ENCODE measurements around the gene DLGAP5.
A peak's percentile ranks its signal among the peaks of the same experiment; 100 is the strongest.

Gene DLGAP5, protein sequence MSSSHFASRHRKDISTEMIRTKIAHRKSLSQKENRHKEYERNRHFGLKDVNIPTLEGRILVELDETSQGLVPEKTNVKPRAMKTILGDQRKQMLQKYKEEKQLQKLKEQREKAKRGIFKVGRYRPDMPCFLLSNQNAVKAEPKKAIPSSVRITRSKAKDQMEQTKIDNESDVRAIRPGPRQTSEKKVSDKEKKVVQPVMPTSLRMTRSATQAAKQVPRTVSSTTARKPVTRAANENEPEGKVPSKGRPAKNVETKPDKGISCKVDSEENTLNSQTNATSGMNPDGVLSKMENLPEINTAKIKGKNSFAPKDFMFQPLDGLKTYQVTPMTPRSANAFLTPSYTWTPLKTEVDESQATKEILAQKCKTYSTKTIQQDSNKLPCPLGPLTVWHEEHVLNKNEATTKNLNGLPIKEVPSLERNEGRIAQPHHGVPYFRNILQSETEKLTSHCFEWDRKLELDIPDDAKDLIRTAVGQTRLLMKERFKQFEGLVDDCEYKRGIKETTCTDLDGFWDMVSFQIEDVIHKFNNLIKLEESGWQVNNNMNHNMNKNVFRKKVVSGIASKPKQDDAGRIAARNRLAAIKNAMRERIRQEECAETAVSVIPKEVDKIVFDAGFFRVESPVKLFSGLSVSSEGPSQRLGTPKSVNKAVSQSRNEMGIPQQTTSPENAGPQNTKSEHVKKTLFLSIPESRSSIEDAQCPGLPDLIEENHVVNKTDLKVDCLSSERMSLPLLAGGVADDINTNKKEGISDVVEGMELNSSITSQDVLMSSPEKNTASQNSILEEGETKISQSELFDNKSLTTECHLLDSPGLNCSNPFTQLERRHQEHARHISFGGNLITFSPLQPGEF

DNA sequence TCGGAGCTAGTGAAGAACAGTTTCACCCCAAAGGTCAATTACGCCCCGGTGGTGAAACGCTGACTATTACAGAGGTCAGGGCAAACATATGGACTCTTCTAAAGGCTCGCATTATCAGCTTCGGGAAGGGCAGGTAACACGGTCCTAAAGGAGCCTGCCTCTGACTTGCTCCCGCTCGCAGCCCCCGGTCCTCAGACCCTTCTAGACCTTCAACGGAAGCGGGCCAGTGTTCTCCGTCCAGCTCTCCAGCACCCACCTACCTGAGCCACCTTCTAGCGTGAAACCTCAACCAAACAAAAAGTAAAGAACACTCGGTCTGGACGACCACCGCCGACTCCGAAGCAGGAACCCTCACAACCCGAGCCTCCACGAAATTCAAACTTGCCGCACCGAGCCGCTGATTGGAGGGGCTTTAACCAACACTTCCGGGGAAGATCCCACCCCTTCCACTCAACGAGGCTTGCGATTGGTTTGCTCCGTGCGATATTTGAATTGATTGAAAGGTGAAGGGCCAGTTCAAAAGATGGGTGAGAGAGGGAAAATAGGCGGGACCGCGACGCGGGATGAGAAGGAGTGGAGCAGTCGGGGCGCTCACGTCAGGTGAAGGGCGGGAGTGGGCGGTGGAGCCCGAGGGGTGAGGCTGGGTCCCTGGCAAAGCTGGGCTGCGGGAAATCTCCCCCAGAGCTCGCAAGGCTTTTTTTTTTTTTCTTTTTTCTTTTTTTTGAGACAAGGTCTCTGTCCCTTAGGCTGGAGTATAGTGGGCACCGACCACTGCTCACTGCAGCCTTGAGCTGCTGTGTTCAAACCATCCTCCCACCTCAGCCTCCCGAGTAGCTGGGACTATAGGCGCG is at the start of gene DLGAP5:
TSS of gene DLGAP5 (minus strand) at position 383 of the 851 bp plus-strand sequence. CDS start 2,406 bp downstream, outside the sequence.
- peak; percentile 99 for DNase-seq

DNA sequence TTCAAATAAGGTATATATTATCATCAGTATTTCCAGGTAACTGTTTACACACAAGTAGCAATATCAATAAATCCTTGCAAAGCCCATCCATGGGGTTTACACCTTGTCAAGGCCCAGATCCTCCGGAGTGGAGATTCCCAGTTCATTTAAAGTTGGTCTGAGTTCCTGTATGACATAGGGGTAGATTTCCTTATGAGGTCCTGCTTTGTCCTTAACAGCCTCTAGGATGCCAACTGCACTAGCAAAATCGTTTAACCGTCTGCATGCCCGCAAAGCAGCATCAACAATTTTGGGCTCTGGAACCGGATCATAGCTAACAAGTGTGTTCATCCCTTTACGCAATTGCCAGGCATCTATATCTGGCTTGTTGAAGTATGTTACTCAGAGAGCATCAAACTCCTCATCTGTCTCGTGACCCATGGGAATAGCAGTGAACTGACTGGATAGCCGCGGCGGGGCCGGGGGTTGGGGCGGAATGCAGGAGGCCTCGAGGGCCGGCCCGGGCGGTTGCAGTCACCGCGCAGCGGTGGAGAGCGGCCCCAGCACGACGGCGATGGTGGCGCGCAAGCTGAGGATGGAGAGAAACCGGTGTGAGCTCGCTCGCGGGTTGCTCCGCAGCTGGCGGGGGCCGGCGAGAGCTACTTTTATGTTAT is 49.3 kb upstream of the DLGAP5 start:
- peak; percentile 48 for DNase-seq

DNA sequence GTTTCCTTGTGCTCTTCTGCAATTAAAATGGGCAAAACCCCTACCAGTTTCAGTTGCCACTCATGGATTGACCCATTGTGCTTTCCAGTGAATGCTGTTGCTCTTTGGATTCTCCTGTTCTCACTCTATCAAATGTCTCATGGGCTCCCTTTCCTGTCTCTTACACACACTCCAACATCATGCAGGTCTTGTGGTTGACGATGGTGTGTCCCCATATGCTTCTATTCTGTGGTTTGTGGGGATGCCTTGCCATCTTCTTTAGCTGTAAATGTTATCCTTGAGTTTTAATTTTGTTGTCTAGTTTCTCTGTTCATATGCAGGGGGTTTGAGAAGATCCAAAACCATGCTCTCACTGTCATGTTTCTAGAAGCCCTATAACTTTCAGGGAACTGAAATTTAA is 47.9 kb upstream of the DLGAP5 start:
- no peak for DNase-seq

DNA sequence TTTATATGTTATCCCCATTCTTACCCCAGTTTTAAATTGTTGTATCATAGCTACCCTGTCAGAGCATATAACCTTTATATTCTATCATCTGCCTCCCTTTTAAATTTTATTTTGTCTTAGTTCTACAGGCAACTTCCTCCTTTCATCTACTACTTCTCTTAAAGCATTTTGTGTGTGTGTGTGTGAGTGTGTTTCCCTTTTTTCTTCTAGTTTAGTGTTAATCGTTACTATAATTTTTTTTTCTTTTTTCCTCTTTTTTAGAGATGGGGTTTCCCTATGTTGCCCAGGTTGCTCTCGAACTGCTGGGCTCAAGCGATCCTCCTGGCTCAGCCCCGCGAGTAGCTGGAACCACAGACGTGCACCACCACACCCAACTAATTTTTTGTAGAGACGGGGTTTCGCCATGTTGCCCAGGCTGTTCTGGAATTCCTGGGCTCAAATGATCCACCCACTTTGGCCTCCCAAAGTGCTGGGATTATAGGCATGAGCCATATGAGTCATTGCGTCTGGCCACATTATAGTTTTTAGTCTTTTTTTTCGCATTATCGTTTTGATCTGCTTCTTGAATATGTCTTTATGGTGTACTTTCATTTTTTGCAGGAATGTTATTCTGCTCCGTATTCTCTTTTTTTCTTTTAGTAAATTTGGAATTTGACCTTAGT is 46.8 kb upstream of the DLGAP5 start:
- DNase-seq: no peak

DNA sequence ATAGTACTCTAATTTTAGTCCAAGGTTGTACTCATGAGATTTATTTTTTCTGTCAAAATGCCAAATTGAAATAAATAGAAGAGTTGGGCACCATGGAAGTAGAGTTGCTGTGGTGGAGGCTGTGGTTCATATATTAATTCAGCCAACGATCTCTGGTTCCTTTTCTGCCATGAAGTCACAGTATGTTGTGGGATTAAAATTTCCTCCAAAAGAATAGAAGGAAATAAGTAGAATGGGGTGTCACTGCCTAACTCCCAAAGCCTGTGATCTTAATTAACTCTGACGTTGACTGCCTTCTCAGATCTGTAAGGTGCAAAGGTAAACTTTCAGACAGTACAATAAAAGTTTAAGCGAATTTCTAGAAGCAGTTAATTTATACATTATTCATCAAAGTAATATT is 42.2 kb upstream of the DLGAP5 start:
- DNase-seq: no peak

DNA sequence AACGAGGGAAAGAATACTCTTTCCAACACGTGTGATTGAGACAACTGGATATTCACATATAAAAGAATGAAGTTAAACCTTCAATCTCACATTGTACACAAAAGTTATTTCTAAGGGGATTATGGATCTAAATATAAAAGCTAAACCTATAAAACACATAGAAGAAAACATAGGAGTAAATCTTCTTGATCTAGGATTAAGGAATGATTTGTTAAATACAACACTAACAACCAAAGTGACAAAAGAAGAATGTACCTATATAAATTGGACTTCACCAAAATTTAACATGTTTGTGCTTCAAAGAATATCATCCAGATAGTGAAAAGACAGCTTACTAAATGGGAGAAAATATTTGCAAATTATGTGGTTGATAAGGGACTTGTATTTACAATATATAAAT is 36.9 kb upstream of the DLGAP5 start:
- no peak for DNase-seq

DNA sequence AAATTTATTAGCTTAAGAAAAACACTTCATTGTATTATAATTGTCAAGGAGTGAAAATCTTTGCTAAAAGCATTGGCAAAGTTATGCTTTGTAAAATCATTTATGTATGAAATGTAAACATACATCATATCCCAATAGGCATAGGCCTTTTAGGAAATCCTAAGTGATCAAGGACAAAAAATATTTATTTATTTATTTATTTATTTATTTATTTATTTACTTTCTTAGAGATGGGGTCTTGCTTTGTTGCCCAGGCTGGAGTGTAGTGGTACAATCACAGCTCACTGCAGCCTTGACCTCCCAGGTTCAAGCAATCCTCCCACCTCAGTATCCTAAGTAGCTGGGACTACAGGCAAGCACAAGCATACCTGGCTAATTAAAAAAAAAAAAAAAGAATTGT is 32.0 kb upstream of the DLGAP5 start:
- no peak for DNase-seq

DNA sequence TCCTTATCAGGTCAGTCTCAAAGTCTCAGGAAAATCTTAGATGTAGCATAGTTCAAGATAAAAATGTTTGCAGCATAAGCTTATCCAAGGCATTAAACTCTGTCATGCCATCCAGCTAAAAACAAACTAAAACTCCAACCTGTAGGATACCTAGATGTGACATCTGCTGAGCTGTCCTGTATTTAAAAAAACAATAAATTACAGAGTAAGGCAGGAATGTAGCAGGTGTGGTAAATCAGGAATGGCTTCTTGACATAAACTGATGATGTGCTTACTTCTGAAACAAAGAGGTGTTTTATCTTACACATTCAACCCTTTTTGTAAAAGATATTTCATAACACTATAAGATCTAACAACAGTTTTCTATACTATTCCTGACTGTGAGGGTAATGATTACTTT is 30.6 kb upstream of the DLGAP5 start:
- no peak for DNase-seq

DNA sequence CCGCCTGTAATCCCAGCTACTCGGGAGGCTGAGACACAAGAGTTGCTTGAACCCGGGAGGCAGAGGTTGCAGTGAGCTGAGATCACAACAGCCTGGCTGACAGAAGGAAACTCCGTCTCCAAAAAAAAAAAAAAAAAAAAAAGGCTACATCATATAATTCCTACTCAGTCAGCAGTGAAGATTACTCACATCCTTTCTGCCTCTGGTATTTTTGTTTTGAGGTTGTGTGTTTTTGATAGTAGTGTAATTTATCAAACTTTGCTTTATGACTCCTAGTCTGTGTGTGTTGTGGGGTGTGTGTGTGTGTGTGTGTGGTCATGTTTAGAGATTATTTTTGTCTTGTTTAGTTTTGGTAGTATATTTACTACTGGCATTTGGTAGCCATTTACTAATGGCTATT is 29.8 kb upstream of the DLGAP5 start:
- DNase-seq: no peak

DNA sequence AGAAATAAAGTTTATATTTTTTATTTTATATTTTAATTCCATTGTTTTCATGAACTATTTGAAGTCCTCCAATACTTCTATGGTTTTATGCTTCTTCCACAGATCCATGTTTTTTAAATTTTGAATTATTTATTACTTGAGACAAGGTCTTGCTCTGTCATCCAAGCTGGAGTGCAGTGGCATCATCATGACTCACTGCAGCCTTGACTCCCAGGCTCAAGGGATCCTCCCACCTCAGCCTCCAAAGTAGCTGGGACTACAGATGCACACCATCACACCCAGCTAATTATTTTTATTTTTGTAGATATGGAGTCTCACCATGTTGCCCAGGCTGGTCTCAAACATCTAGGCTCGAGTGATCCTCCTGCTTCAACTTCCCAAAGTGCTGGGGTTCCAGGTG is 28.8 kb upstream of the DLGAP5 start:
- DNase-seq: no peak

DNA sequence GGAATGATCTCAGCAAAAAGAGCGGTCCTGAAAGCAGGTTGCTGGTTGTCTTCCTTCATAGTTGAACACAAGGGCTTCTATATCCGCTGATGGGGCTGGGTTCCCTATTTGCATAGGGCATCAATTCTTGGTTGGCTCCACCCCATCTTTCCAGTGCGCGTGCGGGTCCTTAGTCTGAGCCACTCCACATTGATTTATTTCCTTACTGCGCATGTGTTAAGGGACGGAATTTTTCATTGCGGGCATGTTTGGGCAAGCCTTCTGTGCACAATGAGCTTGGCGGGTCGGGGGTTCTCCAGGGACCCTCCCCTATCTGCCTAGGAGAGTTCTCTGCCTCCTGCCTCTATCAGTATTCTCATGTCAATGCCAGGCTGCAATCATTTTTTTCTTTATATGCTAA is 21.2 kb upstream of the DLGAP5 start:
- DNase-seq: no peak

DNA sequence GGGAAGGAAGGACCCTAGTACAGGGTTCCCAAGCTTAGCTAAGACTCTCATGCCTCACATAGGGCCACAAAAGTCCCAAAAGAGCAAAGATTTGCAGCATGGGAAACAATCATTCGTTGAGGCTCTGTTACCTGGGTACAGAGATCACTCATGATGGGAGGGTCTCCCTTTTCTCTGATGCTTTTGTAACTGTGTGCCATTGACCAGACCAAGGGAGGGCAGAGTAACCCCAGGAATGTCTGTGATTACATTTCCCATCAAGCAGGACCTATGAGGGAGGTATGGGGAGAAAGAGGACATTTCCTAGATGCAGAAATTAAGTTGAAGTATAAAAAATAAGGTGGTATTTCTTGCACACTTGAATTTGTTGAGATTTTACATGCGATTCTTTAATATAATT is 16.4 kb upstream of the DLGAP5 start:
- DNase-seq: no peak

DNA sequence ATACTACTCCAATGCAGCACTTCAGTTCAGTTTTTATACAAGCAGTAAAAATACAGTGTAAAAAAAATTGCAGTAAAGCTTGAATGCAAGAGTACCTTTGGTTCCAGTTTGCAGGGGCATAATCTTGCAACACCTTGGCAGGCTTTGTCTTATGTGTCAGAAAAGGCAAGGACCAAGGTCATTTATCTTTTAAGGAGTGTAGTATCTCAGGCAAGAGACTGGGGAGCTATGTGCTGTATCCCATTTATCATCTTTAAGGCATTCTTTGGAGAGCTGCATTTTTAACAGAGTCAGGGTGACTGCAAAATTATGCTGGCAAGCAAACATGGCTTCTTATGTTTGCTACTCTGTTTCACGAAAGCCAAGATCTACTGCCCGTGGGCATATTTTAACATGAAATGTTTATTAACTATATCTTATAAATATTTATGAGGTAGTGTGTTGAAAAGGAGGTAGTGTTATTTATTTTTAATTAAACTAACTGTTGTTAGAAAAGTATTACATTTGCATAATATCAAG is 14.8 kb upstream of the DLGAP5 start:
- DNase-seq: no peak

DNA sequence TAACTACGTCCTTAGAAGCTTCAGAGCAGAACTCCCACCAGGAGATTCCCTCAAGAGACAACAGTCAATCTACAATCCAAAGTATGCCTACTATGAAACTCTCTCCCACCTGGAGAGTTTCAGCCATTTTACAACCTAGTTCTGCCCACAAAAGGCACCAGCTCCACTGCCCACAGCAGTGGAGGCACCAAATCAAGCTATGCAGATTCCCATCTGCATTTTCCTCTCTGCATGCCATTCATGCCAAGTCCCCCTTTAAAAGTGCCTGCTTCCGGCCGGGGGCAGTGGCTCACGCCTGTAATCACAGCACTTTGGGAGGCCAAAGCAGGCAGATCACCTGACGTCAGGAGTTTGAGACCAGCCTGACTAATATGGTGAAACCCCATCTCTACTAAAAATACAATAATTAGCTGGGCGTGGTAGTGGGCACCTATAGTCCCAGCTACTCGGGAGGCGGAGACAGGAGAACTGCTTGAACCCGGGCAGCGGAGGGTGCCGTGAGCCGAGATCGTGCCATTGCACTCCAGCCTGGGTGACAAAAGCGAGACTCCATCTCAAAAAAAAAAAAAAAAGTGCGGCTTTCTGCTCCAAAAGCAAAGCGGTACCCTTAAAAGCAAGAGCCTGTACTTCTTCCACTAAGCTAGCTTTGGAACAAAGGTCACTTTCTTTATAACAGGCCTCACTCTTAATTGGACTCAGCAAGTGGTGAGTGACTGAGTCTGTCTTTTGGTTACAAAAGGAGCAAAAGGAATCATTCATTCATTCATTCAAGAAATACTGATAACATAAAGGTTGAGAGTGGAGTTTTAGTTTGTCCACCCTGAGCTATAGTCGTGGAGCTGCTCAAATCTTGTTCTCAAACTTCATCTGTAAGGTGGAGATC is 10.1 kb upstream of the DLGAP5 start:
- DNase-seq: no peak

DNA sequence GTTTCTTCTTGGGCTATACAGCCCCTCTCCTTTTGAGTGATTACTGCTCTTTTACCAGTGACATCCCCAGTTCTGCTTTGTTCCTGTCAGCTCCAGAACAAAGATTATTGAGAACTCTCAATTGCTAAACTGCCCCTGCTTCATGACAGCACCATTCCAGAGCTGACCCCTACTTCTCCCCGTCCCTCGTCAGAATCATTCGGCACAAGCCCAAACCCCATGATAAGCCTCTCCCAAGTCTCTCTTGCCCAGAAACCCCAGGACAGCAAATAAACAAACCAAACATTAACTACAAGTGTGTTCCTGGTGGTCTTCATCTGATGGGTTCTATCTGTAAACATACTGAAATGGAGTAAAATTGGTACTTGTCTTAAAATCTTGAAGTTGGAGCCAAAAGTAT is 9.3 kb upstream of the DLGAP5 start:
- DNase-seq: no peak

DNA sequence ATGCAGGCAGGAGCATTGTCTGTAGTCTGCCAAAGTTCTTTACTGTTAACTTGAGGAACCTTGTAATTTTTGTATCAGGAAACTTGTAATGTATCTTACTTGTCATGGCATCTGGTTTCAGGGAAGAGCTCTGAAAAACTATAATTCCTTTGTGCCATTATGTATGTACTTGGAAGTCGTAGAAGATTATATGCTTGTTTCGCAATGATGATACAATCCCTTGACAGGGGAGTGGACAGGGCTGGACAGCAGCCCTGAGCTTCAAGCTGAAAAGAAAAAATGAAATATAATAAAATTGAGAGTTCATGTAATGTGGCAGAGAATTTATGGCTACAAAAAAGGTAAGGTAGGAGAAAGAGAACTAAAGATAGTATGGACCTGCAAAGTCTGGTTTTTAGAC is 7.4 kb upstream of the DLGAP5 start:
- DNase-seq: no peak

DNA sequence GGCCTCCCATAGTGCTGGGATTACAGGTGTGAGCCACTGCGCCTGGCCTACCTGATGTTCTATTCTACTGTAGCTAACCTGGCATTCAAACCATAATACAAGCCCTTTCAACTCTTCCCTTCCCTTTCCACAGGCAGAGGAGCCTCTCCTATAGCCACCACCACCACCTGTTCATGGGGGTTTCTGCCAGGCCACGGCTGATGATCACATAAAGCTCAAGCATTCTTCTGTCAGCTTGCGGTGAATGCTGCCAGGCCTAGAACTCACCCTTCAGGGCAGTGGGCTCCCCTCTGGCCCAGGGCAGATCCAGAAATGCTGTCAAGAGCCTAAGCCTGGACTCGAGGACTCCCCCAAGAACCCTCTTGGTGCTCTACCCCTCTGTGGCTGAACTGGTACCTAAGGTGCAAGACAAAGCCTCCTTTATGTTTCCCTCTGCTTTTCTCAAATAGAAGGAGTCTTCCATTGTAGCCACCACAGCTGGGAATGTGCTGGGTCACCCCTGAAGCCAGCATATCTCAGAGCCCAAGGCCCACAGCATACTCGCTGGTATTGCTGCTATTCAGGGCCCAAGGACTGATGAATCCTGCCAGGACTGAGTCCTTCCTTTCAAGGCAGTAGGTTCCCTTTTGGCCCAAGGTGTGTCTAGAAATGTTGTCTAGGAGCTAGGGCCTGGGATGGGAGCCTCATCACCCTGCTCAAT is 3.4 kb upstream of the DLGAP5 start:
- DNase-seq: no peak

DNA sequence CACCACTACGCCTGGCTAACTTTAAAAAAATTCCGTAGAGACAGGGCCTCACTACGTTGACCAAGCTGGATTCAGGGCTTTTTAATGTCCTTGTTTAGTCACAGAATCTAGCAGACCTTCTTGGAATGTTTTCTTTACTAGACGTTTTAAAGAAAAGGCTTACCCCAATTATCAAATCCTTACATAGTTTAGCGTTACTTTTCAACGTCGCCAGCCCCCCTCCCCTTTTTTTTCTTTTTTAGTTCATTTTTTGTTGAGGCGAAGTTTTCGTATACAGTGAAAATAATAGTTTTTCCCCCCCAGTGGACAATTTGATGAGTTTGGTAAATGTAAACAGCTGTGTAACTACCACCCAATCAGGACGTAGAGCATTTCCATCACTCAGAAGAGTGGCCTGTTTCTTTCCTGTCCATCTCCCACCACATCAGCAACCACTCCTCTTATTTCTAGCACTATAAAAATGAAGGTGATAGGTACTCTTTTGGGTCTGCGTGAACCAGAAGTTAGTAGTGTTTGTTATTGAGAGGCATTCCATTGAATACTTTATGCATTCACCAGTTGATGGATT is 753 bp upstream of the DLGAP5 start:
- DNase-seq: no peak

DNA sequence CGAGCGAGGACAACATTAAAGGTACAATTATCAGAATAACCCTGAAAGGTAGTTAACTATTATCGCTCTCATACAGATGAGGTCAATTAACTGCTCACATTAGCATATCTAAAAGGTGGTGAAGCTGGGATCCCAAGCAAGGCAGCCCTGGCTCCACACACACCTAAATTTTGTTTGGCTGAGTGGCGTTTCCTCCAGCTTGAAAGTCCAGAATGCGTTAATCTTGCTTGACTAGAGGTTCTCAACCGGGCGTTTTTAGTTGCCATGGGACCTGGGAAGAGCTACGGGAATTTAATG is 531 bp downstream of the DLGAP5 start:
- no peak for DNase-seq

DNA sequence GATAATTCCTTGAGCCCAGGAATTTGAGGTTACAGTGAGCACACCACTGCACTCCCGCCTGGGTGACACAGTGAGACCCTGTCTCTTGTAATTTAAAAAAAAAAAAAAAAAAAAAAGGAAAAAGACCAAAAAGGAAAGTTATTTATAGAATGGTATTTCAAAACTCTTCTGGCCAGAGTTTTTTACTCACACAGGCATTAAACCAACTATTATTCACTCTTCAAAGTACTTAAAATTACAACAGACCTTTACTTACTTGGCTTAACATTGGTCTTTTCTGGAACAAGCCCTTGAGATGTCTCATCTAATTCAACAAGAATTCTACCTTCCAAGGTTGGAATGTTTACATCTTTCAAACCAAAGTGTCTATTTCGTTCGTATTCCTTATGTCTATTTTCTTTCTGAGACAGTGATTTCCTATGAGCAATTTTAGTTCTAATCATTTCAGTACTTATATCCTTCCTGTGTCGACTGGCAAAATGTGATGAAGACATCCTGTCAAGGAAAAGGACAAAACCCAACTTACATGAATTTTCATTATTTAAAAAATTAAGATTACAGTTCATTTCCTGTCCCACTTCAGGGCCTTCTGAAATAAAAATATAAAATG is 2.6 kb downstream of the DLGAP5 start:
- no peak for DNase-seq
